ACC112 (cell line): ENCODE results near the gene ABHD16A.

Source experiments
- H2AFZ ChIP-seq: fragments of 200-600 bp; sonication (generic); one replicate; pipeline ENCODE4 v1.6.0; 2017; ENCODE audit warnings: antibody characterized with exemption, low read length; ENCODE audit not compliant: unreplicated experiment
- H3K27ac ChIP-seq: fragments of 200-600 bp; sonication (generic); 2 replicates; pipeline ENCODE4 v1.5.1; 2014; ENCODE audit warnings: low read depth, mild to moderate bottlenecking, antibody characterized with exemption, low read length, moderate library complexity
- H3K27me3 ChIP-seq: fragments of 200-600 bp; sonication (generic); 2 replicates; pipeline ENCODE4 v1.6.1; 2014; ENCODE audit warnings: mild to moderate bottlenecking, antibody characterized with exemption, low read length, moderate library complexity, mixed read lengths; ENCODE audit not compliant: insufficient read depth
- H3K36me3 ChIP-seq: fragments of 200-600 bp; sonication (generic); 2 replicates; pipeline ENCODE4 v1.6.1; 2016; ENCODE audit warnings: mild to moderate bottlenecking, antibody characterized with exemption, low read length, moderate library complexity, mixed read lengths; ENCODE audit not compliant: insufficient read depth
- H3K4me1 ChIP-seq: fragments of 200-600 bp; sonication (generic); one replicate; pipeline ENCODE4 v1.6.1; 2016; ENCODE audit warnings: low read length, mixed read lengths; ENCODE audit not compliant: insufficient read depth, unreplicated experiment, control insufficient read depth
- H3K4me3 ChIP-seq: fragments of 200-600 bp; sonication (generic); 2 replicates; pipeline ENCODE4 v1.5.1; 2014; ENCODE audit warnings: mild to moderate bottlenecking, low read depth, low read length
- H3K79me2 ChIP-seq: fragments of 200-600 bp; sonication (generic); one replicate; pipeline ENCODE4 v1.6.0; 2016; ENCODE audit warnings: low read length; ENCODE audit not compliant: control insufficient read depth, unreplicated experiment, insufficient read depth

Gene ABHD16A

DNA sequence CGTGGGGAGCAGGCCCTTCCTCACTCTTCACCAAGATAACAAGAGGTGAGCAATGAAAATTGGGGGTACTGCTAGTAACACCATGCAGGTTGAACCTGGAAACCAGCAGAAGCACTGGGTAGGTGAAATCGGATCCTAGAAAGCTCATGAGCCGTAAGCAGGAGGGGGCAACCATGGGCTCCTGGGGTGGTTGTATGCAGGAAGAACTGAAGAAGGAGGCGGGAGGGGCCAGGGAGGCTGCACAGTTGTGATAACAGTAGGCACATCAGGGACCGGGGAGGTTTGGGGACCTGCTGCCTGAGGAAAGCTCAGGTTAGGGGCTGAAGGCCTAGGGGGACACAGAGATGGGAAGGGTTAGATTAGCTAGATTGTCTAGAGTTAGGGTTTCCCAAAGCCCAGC is 16.6 kb downstream of the ABHD16A start:
- no peak overlapping the region for H3K4me3 ChIP-seq
- H3K27ac ChIP-seq, result no peak overlapping the region
- H3K79me2 ChIP-seq, result no peaks in the 10 kb centered on the region
- H3K4me1 ChIP-seq, result peaks cover 1% of the 10 kb centered on the region
- no peak overlapping the region for H2AFZ ChIP-seq
- H3K27me3 ChIP-seq, result no peaks in the 10 kb centered on the region
- H3K36me3 ChIP-seq, result no peaks in the 10 kb centered on the region; the same call in 1 of the 2 replicates

DNA sequence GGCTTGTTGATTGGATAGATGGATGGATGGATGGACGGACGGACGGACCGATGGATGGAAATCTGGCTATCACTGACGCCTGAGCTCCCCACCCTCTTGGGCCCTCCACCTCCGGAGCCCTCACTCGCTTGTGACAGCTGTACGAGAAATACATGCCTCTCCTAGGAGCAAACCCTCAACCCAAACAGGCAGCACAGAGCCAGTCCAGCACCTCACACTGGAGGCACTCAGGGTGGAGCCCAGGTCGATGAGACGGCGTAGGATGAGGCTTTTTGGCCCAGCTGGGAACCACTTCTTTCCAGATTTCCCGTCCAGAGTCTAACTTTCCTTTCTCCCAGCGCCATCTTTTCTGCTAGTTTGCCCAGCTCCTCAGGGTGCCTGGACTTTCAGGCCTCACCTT is 19.5 kb downstream of the ABHD16A start:
- H2AFZ ChIP-seq, result no peak overlapping the region
- no peak overlapping the region for H3K4me3 ChIP-seq
- H3K27me3 ChIP-seq, result no peaks in the 10 kb centered on the region
- no peaks in the 10 kb centered on the region; the same call in 1 of the 2 replicates for H3K36me3 ChIP-seq
- H3K27ac ChIP-seq, result no peak overlapping the region
- H3K4me1 ChIP-seq, result peaks cover 8% of the 10 kb centered on the region
- no peaks in the 10 kb centered on the region for H3K79me2 ChIP-seq

DNA sequence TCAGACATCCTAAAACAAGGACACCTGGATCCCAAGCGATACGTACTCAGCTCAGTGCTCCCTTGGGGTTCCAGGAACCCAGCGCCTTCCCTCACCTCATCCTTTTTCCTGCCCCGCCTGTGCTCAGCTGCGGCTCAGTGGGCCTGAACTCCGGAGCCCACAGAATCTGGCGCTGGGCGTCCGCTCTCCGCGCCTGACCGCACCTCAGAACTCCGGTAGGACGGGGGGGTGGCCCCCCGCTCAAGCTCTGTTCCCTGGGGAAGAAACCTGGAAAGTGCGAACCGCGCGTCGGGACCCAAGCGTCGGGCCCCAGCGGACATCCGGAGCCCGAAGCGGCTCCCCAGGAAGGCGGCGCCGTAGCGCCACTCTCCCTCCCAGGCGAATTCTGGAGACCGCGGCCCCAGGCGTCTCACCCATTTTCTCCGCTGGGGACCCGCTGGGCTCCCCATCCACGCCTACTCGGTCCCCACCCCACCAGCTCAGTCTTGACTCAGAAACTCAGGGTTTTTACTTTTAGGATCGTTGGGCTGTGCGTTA is 21.9 kb downstream of the ABHD16A start:
- Histone ChIP-seq H3K4me3 (peak overlapping the region; percentile 81), H3K4me1 (peaks cover 8% of the 10 kb centered on the region), H3K27me3 (no peaks in the 10 kb centered on the region), H2AFZ (peak overlapping the region; percentile 81), H3K27ac (0 out of 2 replicates have a peak overlapping the region, but pooled peaks have one; percentile 28), H3K79me2 (no peaks in the 10 kb centered on the region), H3K36me3 (no peaks in the 10 kb centered on the region)

DNA sequence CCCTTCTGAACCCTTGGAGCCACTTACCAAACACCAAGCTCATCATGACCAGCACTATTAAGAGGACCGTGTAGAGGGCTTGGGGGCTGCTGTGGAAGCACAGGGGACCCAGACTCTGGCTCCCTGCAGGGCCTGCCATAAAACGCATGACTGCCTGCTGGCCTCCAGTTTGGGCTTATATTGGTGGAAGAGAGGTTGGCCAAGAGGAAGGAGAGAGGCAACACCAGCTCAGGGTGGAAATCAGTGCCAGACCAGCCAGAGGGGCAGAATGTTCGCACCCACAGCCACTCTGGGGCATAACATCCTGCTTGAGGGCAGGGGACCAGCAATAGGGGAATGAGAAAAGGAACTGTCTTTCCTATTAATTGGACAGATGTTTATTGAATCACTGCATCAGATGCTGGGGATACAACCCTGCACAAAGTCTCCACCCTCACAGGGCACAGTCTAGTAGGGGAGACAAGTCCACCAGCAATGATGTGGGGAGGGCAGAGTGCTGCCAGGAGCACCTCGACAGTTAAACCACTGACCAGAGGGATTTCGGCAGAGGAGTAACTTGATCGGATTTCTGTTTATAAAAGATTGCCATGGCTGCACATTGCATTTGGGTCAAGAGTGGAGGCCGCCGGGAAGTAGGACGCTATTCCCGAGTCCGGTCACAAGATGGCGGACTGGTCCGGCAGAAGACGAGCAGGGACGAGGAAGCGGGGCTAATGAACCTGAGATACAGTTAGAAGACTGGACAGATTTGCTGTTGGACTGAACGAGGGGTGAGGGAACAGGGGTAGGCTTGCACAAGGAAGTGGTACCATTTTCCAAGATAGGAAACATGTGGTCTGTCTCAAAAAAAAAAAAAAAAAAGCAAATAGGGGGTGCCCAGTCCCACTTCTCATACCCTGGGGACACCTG is 22.6 kb downstream of the ABHD16A start, which contains the start of gene LY6G5C:
Gene LY6G5C (minus strand): TSS at position 842 of the 909 bp plus-strand sequence. CDS start 694 bp downstream, at position 148.
- peaks cover 8% of the 10 kb centered on the region for H3K4me1 ChIP-seq
- no peaks in the 10 kb centered on the region for H3K27me3 ChIP-seq
- H2AFZ ChIP-seq, result peak within 1 kb of the TSS; percentile 81
- peak within 1 kb of the TSS; percentile 81 for H3K4me3 ChIP-seq
- H3K36me3 ChIP-seq, result no peaks in the 10 kb centered on the region
- H3K27ac ChIP-seq, result 0 out of 2 replicates have a peak within 1 kb of the TSS, but pooled peaks have one; percentile 28
- H3K79me2 ChIP-seq, result no peaks in the 10 kb centered on the region

DNA sequence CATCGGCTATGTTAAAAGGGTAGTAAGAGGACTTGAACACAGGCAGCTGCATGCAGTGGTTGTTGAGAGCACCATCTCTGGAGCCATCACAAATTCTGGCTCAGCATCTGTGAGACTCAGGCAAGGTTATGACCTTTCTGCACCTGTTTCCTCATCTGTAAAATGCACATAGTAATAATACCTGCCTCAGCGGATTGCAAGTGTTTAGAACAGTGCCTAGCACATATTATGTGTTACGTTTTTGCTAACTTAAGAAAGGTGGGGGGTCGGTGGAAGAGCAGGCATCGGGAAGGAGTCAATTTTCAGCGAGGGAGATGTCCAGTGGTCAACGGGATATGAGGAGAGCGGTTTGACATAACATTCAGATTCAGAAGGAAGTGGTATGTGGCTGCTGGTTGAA is 25.2 kb downstream of the ABHD16A start:
- no peak overlapping the region for H3K4me3 ChIP-seq
- H3K79me2 ChIP-seq, result no peaks in the 10 kb centered on the region
- H3K27me3 ChIP-seq, result no peaks in the 10 kb centered on the region
- H2AFZ ChIP-seq, result no peak overlapping the region
- H3K27ac ChIP-seq, result no peak overlapping the region
- peaks cover 8% of the 10 kb centered on the region for H3K4me1 ChIP-seq
- no peaks in the 10 kb centered on the region for H3K36me3 ChIP-seq

DNA sequence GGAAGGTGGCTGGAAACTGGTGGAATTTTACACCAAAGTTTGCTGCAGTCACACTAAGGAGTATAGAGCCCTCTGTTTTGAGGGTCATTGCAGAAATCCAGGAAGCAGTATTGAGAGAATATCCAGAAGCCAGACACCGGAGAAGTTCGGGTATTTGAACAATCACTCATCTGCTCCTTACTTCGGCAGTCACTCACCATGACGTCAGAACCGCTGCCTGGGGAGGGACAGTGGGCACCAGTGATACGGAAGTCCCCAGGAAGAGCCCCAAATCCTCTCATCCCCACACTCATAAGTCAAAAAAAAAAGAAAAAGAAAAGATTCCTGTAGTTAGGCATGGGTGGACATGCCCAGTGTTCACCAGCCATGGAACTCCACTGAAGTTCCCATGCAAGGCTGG is 26.2 kb downstream of the ABHD16A start:
- Histone ChIP-seq H3K79me2 (no peaks in the 10 kb centered on the region), H2AFZ (no peak overlapping the region), H3K27me3 (no peaks in the 10 kb centered on the region), H3K36me3 (peaks cover 2% of the 10 kb centered on the region; the same call in 1 of the 2 replicates), H3K27ac (no peak overlapping the region), H3K4me1 (peaks cover 8% of the 10 kb centered on the region), H3K4me3 (no peak overlapping the region)

DNA sequence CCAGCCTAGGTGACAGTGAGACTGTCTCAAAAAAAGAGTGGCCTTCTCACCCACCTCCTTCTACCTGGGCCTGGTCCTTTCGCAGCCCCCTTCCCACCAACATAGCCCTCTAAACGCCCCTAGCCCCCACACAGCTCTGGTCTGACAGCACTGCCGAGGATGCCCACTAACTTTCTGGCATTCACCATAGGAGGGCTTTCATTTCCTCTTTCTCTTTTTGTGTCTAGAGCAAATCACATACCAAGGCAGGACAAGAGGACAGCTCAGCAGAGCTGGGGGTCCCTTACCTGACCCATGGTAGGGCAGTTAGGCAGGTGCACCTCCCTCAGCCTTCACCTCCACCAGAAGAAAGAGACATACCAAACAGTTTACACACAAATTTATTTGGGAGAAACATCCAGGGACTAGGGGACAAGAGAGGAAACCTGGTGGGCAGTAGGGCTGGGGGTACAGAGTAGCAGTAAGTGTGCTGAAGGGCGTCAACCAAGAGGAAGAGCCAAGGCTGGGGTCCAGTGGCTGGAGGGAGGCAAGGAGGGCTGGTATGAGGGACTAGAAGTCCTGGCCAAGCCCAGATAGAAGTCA is 26.7 kb downstream of the ABHD16A start:
- Histone ChIP-seq H3K79me2 (no peaks in the 10 kb centered on the region), H2AFZ (no peak overlapping the region), H3K36me3 (peaks cover 5% of the 10 kb centered on the region; the same call in 1 of the 2 replicates), H3K4me1 (peaks cover 6% of the 10 kb centered on the region), H3K27me3 (no peaks in the 10 kb centered on the region), H3K4me3 (no peak overlapping the region), H3K27ac (no peak overlapping the region)

DNA sequence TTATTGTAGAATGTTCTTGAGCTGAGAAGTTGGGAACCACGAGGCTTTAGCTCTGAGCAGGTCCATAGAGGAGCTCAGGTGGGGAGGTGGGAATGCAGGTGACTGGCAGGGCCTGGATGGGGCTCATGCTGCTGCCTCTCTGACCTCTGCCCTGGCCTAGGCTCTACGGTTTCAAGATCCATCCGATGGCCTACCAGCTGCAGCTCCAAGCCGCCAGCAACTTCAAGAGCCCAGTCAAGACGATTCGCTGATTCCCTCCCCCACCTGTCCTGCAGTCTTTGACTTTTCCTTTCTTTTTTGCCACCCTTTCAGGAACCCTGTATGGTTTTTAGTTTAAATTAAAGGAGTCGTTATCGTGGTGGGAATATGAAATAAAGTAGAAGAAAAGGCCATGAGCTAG is 33.4 kb downstream of the ABHD16A start, which contains the start of gene LY6G5B:
Gene LY6G5B (plus strand): TSS at position 301 of the 400 bp plus-strand sequence. CDS start 975 bp downstream, outside the sequence.
- H3K36me3 ChIP-seq, result peaks cover 38% of the 10 kb centered on the region
- no peak within 1 kb of the TSS for H3K27ac ChIP-seq
- H3K4me3 ChIP-seq, result no peak within 1 kb of the TSS

DNA sequence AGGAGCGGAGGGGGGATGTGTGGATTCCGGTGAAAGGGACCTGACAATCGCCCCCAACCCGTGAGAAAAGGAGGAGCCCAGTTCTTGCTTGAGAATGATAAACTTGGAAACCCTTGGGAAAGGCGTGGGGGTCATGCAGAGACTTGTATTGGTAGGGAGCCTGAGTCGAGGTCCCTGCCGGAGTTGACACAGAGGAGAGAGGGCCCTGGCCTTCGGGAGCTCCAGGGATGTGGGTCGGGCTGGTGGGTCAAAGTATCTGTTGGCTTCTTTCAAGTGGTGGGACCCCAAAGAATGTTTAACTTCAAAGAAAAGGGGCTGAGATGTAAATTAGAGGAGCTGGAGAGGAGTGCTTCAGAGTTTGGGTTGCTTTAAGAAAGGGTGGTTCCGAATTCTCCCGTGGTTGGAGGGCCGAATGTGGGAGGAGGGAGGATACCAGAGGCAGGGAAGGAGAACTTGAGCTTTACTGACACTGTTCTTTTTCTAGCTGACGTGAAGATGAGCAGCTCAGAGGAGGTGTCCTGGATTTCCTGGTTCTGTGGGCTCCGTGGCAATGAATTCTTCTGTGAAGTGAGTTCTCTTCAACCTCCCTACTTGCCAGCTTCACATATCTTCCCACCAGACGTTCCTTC is 36.7 kb downstream of the ABHD16A start:
- Histone ChIP-seq H3K79me2 (peaks cover 66% of the 10 kb centered on the region), H3K4me1 (peaks cover 14% of the 10 kb centered on the region), H2AFZ (no peak overlapping the region), H3K27me3 (no peaks in the 10 kb centered on the region), H3K27ac (peak overlapping the region; percentile 58), H3K36me3 (peaks cover 37% of the 10 kb centered on the region), H3K4me3 (peak overlapping the region; percentile 97)

More for the DNA sequence above, 33.4 kb downstream of the ABHD16A start, which contains the start of gene LY6G5B:
- Histone ChIP-seq H3K27me3 (no peaks in the 10 kb centered on the region), H2AFZ (no peak within 1 kb of the TSS), H3K4me1 (peaks cover 11% of the 10 kb centered on the region), H3K79me2 (peaks cover 39% of the 10 kb centered on the region)
